SKM-1 (cell line): ENCODE measurements around the gene BRD4.

Experiments used
- DNase-seq: peaks from one replicate; lab custom pipeline; 2025; ENCODE audit not compliant: unreplicated experiment; lab: John Stamatoyannopoulos, UW

BRD4 gene

DNA sequence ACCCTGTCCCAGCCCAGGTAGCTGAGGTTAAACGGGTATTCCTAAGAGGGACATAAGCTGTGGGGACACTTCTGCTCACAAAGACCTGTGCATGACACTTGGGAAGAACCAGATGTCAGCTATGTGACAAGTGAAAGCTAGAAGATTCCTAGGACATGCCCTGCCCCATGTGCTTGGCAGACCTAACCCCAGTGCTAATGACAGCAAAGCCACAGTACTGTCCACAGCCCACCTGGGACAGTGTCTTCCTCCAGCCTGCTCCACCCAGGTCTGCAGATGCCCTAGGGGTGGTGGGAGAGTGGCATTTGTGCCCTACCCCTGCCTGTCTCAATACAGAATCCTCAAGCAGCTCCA, 81.7 kb downstream of the BRD4 start:
- DNase-seq = no peak

GRCh38 chr19:15249972-15250639, 82.2 kb downstream of the BRD4 start:
- DNase-seq = no peak

DNA sequence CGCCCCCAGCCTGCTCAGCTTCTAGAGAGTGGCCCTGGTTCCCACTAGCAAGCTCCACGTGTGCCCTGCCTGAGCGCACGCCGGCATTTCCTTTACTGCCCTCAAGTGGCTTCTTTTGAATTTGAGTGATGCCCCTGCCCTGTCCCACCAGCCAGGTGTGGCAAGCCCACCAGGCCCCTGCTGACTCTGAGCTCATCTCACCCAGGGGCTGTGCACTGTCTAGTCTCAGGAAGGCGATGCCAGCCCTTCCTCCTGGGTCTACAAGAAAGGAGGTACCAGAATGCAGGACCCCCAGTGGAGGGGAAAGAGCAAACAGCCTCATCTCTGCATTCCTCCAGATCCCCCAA, 82.8 kb downstream of the BRD4 start:
- no peak for DNase-seq

DNA sequence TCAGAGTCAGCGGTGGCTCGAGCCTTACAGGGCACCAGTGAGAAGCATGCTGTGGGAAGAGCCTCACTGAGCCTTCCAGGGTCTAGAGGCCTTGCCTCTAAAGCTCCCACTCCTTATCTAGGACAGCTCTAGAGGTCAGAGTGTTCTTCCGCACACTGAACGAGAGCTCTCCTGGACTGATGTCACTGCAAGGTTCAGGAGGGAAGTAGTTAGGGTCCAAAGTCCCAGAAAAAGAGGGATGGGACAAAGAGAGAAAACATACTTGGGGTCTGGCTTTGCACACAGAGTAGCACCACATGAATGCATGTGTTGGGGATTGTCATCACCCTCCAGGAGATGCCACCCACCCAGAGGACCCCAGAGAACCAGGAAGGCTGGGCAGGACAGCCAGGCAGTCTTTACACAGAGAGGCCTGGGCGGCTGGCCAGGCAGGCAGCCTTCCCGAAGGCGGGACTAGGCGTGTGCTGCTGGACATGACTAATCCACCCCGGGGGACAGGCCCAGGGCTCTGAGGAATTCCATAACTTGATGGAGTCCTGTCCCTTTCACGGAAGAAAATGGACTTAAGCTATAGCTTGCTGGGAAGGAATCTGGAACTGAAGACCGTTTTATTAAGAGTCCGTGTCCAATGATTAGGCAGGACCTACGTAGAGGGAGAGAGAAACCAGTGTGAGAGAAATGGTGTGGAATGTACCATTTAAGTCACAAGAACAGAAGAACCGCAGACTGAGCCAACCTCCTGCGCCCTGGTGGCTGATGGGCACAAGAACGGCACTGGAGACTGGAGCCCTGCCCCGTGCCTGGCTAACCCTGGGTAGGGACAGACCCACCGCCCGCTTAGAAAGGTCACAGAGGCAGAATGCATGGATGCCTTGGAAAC, 83.5 kb downstream of the BRD4 start:
- no peak for DNase-seq

DNA sequence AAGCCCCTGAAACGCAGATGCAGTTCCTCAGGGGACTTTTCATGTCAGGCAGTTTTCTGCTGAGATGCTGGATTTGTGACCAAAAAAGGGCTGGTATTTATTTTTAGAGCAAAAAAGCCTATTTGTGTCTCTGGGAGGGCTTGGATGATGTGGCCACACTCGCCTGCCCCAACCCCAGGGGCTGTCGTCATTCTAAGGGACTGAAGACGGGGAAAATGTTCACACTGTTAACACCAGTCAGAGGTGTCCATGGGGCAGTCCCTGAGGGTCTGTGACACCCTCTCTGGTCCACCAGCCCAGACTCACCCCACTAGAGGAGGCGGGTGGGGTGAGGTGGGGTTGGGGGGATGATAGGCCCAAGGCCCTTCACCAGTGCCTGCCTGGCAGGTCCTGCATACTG, 84.2 kb downstream of the BRD4 start:
- DNase-seq = no peak

GRCh38 chr19:15247107-15248014, 85.0 kb downstream of the BRD4 start:
- DNase-seq = no peak

DNA sequence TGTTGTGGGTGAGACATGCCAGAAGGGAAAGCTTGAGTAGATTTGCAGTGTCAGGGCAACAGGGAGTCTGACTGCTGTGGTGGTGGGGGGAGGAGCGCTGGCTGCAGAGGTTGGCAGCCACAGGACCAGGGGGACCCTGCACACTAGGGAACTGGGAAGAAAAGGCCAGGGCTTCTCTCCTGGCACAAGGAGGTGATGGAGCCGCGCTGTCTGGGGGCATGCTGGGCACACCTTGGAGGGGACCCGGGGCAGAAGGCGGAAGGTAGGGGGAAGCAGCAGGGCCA, 86.2 kb downstream of the BRD4 start:
- DNase-seq = no peak

DNA sequence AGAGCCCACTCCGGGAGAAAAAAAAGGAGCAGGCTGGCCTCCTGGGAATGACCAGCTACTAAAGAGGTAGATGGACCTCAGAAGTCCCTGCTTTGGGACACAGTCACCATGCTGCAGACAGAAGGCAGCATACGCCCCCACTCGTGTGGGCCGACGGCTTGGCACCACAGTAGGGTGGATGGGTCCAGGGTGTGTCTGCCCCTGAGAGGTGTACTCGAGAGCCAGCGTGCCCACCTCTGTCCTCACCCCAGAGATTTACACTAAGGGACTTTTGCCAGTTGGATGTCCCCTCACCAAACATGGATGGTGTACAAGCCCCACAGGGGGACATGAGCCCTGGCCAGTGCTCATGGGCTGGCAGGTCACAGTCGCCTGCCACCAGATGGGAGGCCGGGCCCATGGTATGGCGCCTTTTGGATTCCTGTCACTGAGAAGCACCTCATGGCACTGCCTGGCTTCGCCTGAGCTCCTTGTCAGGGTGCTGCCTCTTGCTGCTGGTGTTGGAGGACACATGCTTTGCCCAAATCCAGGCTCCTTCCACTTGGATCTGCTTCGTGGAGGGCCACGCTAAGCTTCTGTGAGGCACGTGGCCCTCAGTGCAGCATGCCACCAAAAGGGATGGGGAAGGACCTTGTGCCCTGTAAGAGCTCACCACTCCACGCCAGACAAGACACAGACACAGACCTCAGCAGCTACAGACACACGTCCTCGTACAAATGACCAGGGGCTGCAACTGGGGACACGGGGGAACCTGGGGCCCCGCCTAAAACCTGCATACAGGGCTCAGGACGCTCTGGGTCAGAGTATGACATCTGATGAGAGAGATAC, 86.8 kb downstream of the BRD4 start:
- DNase-seq = no peak

GRCh38 chr19:15244808-15245207, 87.5 kb downstream of the BRD4 start:
- no peak for DNase-seq

DNA sequence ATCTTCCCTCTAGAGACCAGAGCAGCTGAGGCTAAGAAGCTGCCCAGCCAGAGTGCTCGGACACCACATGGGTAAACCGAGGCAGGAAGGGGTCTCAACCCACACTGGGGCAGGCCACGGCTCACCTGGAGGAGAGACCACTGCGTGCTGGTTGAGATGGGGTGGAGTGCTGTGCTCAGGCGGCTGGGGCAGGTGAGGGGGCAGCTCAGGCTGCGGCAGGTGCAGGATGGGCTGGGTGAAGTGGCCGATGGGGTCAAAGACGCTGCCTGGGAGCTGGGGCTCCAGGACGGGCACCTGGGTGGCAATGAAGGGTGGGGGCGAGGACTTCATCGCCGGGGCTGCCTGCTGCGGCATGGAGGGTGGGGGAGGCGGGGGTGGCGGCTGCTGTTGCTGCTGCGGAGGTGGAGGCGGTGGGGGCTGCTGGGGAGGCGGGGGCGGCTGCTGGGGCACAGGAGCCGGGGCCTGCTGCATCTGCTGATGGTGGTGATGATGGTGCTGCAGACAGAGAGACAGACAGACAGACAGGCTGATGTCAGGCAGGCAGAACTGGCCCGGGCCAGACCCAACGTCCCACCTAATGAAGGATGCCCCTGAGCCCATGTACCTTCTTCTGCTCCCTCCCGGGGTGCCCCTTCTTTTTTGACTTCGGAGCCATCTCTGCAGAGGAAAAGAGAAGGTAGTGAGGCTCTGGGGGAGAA, 88.1 kb downstream of the BRD4 start:
- DNase-seq = no peak

- no peak for DNase-seq
These were observed 88.9 kb downstream of the BRD4 start for GRCh38 chr19:15243236-15243957.

GRCh38 chr19:15241259-15241910, 91.0 kb downstream of the BRD4 start:
- DNase-seq = no peak

DNA sequence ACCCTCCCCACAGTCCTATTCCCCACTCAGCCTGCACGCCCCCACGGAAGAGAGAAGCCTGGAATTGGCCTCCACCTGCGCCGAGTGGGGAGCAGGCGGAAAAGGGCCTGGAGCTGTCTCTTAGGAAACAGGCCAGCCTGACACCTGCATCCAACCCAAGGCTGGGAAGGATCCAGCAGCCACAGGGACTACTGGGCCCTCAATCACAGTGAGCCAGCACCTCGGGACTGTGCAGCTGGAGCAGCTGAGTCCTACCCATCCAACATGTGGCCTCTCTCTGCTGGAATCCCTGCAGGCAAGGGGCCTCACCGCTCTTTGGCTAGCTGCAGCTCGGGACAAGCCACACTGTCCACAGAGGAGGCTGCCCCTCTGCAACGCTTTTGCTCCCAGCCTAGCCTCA, 91.8 kb downstream of the BRD4 start:
- no peak for DNase-seq

DNA sequence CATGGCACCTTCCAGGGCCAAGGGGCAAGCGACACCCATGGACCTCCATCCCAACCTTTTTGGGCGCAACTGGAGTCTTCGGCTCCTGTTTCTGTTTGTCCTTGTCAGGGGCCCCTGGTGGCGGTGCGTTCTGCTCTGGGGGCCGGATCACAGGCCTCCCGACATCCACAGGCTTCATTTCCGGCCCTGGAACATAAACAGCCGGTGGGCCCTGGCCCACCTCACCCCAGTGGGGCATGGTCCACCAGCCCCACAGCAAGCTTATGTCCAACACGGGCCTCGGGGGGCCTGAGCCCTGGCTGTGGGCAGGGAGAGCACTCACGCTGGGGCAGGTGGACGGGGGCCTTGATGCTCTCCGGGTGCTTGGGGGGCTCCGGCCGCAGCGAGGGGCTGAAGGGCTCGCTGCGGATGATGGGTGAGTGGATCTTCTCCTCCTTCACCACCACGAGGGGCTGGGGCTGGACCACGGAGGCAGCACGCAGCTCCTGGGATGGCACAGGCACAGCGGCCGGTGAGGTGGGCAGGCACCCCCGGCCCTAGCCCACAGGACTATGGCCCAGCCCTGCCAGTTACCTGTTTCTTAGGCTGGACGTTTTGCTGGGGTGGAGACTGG, 92.9 kb downstream of the BRD4 start:
- no peak for DNase-seq

- DNase-seq = no peak
These were observed 93.6 kb downstream of the BRD4 start for GRCh38 chr19:15238639-15239155.

DNA sequence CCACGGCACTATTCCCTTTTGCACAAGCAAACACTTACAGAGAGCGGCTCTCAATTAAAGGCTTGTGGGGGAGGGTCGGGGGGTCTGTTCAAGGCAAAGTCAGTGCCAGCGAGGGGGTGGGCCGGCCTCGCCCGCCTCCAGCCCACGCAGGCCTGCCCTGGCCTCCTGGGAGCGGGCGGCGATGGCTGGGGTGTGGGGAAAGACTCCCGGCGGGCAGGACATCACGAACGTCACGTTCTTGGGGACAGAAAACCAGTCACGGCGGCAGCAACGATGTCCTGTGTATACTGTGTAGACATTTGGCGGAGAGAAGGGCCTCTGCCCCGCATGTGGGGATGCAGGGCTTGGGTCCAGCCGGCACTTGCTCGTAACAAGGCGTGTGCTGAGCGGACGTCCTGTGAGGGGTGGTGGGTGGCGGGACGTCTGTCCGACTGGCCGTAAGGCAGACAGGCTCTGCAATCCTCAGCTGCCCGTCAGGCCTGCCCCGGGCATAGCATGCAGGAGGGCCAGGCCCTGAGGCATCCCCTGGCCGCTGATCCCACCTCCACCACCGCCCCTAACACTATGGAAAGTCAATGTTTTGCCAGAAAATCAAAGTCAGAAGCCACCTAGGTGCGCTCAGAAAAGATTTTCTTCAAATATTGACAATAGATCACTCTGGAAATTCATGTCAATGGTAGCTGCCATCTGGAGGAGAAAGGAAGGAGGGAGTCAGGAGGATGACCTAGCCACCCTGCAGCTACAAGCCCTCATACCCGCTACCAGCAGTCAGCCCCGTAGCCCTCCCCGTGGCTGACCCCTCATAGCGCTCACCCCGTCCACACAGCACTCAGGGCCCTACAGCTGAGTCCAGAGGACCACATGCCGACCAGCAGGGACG, 94.3 kb downstream of the BRD4 start:
- DNase-seq = no peak

GRCh38 chr19:15236886-15237285, 95.5 kb downstream of the BRD4 start:
- DNase-seq = no peak

GRCh38 chr19:15235781-15236180, 96.6 kb downstream of the BRD4 start:
- DNase-seq = no peak
